MV-4-11 (cell line): Measurements from ENCODE around the gene ZNF107.
"Not testable (repeated sequence)": the region's sequence is repeated elsewhere in the genome, so short reads cannot be mapped to it uniquely, and the experiment has no call there.

Source experiments
- DNase-seq: peaks from one replicate; lab custom pipeline; 2025; lab: John Stamatoyannopoulos, UW

Gene ZNF107

GRCh38 chr7:64643566-64643965, 22.4 kb upstream of the ZNF107 start:
- DNase-seq, result no peak

- DNase-seq, result no peak
Measured at GRCh38 chr7:64651203-64651602, 14.7 kb upstream of the ZNF107 start.

GRCh38 chr7:64651632-64652165, 14.2 kb upstream of the ZNF107 start:
- no peak for DNase-seq

GRCh38 chr7:64653721-64654401, 12.1 kb upstream of the ZNF107 start:
- no peak for DNase-seq

GRCh38 chr7:64654796-64655548, 11.0 kb upstream of the ZNF107 start:
- no peak for DNase-seq

- no peak for DNase-seq
Measured at GRCh38 chr7:64655811-64656210, 10.1 kb upstream of the ZNF107 start.

GRCh38 chr7:64656489-64656888, 9.4 kb upstream of the ZNF107 start:
- no peak for DNase-seq

- DNase-seq, result not testable (repeated sequence)
Measured at GRCh38 chr7:64662091-64662490, 3.8 kb upstream of the ZNF107 start.

GRCh38 chr7:64666663-64667050, 724 bp downstream of the ZNF107 start:
- no peak for DNase-seq

- no peak for DNase-seq
Measured at GRCh38 chr7:64667311-64667710, 1.4 kb downstream of the ZNF107 start.

GRCh38 chr7:64672414-64672813, 6.5 kb downstream of the ZNF107 start:
- no peak for DNase-seq

GRCh38 chr7:64685091-64685490, 19.2 kb downstream of the ZNF107 start:
- DNase-seq, result no peak

- DNase-seq, result no peak
Measured at GRCh38 chr7:64685741-64686140, 19.8 kb downstream of the ZNF107 start.

- peak; percentile 97 for DNase-seq
Measured at GRCh38 chr7:64686493-64687184, 20.7 kb downstream of the ZNF107 start.

GRCh38 chr7:64687249-64687648, 21.3 kb downstream of the ZNF107 start:
- no peak for DNase-seq

GRCh38 chr7:64688988-64689387, 23.1 kb downstream of the ZNF107 start:
- DNase-seq, result no peak

- no peak for DNase-seq
Measured at GRCh38 chr7:64691831-64692230, 25.9 kb downstream of the ZNF107 start.

- DNase-seq, result not testable (repeated sequence)
Measured at GRCh38 chr7:64697863-64698262, 31.9 kb downstream of the ZNF107 start.

- DNase-seq, result no peak
Measured at GRCh38 chr7:64706625-64707292, 40.8 kb downstream of the ZNF107 start.

- DNase-seq, result not testable (repeated sequence)
Measured at GRCh38 chr7:64717896-64718295, 52.0 kb downstream of the ZNF107 start.

- no peak for DNase-seq
Measured at GRCh38 chr7:64729089-64729848, 63.3 kb downstream of the ZNF107 start.
